NCI-H345 treated with DMSO at 0.1 percent for 48 hours (cell line): Measurements from ENCODE around the gene COL4A2.

Experiments used
- DNase-seq: peaks from one replicate; lab custom pipeline; 2025; ENCODE audit not compliant: unreplicated experiment; lab: John Stamatoyannopoulos, UW

COL4A2 gene

GRCh38 chr13:110289661-110290060 is 17.4 kb upstream of the COL4A2 start:
- no peak for DNase-seq

DNA sequence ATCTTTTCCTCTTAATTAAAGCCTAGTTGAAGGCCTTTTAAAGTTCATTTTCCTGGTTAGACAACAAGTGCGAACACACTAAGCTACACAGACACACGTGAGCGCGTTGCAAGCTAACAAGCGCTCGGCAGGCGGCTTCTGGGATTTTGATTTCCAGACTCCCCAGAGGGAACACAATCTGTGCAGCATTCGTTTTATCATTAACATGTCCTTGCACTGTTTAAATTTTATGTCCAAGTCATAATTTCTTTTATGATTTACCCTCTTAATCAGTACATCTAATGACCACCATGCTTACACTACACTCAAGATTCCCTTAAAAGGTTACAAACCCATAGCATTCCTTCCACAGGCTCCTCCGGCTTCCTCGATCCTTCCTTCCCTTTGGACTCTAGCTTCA is 16.9 kb upstream of the COL4A2 start:
- DNase-seq: no peak

DNA sequence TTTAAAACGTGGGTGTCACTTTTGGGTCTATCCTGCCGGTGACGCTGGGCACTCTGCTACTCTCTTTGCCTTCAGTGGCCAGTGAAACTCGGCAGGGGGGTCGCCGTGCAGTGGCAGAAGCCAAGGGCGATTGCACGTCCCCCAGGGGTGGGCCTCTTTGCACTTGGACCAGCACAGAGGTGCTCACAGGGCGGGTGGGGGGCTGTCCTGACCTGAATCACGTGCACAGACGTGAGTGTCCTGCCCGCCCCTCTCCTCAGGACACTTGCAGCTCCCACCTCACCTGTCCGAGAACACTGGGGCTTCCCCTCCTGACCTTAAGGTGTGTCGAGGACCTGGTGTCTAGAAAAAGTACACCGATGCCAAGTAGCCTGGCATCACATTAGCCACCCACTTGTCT is 16.3 kb upstream of the COL4A2 start:
- no peak for DNase-seq

- no peak for DNase-seq
These were observed 15.8 kb upstream of the COL4A2 start for GRCh38 chr13:110291286-110291685.

GRCh38 chr13:110293037-110293436 is 14.0 kb upstream of the COL4A2 start:
- no peak for DNase-seq

DNA sequence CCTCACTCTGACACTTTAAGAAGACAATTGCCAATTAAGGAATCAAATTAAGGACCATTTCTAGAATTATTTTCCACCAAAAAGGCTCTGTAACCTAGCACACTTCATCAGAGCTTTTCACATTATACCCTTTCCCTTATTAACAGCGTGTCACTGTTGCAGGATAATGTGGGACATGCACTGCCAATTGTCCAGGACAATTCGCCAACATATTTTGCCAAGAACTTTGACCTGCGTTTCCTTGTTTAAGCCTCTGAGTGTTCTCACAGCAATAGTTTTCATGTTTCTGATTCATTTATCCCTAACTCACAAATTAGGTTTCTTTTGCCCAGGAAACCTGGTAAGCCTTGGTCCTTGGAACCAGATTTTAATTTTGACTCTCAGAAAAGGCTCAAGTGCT is 13.4 kb upstream of the COL4A2 start:
- DNase-seq: no peak

DNA sequence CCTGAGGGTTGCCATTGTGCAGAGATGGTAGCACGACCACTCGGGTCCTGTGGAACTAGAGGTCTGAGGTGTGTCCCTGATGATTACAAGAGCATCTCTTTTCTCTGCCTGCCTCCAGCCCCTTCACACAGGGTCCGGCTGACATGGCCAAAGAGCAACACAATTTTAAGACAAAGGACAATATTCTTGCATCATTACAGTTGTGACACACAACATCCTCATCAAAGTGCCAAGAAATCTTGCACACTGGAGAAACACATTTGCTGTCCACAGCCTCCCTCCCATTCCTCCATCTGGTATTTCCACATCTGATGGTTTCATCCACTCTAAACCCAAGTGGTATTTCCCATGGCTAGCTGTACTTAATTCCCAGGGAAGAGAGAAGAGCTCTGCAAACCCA is 12.9 kb upstream of the COL4A2 start:
- no peak for DNase-seq

DNA sequence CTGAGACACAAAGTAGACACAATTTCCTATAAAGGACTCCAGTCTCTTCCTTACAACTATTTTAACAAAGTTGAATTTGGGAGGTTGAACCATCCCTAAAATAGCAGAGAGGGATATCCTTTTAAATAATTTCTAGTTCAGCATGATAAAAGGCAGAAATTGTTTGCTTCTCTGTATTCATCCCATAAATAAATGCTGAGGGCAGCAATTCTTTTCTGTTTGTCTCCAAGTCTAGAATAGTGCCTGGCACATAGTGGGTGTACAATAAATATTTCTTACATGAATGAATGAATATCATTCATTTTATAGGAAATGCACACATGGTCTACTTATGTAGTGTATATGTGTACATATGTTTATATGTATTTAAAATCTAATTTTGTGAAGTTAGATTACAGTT is 12.5 kb upstream of the COL4A2 start:
- no peak for DNase-seq

GRCh38 chr13:110297011-110297410 is 10.1 kb upstream of the COL4A2 start:
- DNase-seq: no peak

DNA sequence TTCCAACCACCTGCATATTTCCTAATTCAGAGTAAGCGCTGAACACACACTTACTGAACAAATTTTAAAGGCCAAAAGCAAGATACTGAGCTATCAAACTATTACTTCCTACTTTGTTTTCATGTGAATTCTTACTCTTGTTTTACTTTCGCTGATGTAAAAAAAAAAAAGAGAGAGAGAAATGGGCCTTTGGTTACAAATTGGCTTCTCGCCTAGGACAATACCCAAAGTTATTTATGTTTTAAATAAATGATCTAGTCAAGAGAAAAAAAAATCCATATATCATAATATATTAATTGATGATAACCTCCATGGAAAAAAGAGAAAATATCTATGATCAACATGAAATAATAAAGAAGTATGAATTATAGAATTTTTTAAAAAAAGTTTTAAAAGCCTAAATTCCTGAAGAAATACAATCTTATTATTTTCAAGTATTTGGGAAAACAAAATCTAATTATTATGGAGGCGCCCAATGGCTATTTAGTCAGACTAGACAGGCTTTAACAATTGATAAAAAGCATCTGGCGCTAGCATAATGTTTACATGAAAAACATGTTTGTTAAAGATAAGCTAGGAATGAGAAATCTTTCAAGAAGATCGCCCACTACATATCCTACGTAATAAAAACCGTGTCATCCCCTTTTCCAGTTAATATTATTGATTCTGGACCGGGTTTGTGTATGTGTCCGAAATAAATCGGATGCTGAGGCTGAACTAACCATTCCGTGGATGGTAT is 9.1 kb upstream of the COL4A2 start:
- DNase-seq: no peak

GRCh38 chr13:110298505-110299282 is 8.4 kb upstream of the COL4A2 start:
- no peak for DNase-seq

DNA sequence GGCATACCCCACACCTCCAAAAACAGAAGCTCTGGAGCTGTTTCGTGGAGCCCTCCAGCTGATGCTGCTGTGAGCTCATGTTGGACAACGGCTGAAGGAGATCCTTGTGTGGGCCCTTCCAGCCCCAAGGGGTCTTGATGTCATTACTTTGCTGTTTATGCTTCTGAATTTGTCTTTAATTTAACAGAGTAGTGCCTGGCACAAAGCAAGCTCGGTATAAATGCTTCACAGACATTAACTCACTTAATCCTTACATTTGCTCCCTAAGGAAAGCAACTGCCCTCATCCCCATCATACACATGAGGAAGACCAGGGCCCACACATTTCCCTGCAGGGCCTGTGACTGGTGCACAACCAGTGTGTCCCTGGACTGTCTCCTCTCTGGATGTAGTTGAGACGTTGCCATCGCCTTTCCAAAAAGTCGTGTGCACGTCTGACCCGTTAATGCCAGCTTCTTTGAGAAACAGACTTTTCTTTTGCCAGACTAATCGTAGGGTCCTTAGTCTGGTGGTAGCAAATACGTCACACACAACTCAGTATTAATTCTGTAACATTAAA is 7.7 kb upstream of the COL4A2 start:
- no peak for DNase-seq

GRCh38 chr13:110300090-110300815 is 6.8 kb upstream of the COL4A2 start:
- no peak for DNase-seq

DNA sequence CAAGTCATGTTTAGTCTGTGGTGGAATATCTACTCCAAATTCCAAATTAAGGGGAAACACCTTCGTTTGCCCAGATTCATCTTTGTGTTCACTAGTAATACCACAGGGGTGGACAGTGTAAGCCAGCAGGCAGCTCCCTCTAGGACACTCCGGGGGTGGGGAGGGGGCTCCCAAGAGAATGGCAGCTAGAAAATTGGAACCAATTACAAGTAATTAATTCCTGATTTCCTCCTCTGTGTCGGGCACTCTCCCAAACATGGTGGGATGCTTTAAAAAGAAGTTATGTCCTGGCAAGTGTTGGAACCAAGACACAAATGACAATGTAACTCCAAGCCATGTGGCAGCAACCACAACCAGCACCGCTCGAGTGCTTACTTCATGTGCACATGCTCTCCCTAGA is 6.0 kb upstream of the COL4A2 start:
- DNase-seq: no peak

GRCh38 chr13:110301606-110302553 is 5.2 kb upstream of the COL4A2 start:
- no peak for DNase-seq

DNA sequence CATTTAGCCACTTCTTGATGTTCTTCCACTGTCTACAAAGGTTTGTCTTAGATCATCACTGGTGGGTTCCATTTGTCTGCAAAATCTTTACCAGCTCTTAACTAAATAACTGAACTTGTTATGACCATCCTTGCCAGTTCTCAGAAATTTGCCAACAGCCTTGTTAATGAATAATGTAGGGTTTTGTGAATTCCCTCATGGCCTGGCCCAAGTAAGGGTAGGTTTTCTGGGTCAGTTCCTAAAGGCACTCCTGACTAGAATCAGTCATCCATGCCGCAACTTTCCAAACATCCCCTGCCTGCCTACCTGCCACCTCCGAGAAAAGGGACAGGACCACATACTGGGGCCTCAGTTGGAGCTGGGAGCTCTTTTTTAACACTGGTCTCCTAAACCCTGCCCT is 4.1 kb upstream of the COL4A2 start:
- no peak for DNase-seq

DNA sequence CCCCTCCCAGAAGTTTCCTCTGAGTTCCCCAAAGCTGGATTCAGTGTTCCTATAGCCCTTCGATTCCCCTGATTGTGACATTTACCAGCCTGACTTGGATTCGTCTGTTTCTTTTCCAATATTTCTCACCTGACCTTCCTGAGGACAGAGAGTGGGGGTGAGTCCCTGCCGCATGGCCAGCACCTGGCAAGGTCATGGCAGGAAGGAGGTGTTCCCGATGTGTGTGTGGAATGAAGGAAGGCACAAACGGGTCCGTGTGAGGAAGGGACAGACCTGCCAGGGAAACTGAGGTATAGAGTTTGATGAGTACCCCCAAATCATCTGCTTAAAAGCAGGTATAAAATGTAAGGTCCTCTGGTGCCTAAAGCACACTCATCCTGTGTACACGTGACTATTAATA is 3.4 kb upstream of the COL4A2 start:
- no peak for DNase-seq

DNA sequence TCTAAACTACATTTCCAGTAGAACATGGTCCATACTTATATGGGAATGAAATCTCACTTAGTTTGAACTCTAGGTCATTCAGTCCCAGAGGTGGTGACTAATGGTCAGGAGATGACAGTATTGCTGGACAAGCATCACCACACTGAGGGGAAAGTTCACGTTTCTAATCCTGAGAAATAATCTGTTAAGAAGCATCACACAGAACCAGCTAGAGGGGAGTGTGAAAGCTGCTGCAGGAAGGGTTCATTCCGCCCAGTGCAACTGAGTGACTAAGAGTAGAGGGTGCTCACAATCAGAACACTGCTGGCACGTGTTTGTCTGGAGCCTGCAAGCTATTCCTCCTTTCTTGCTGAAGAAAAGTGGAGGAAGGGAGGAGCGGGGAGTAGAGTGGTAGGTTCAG is 2.8 kb upstream of the COL4A2 start:
- no peak for DNase-seq

GRCh38 chr13:110305001-110305400 is 2.1 kb upstream of the COL4A2 start:
- no peak for DNase-seq

- no peak for DNase-seq
These were observed 1.5 kb upstream of the COL4A2 start for GRCh38 chr13:110305544-110305943.

GRCh38 chr13:110305949-110306339 is 1.1 kb upstream of the COL4A2 start:
- DNase-seq: no peak
